ENCODE results near the gene PPFIA3. TPM values are rescaled to one million over a fixed set of nuclear protein-coding genes. Genes with fewer than 3 reads are reported as not detected.
"Not testable (repeated sequence)": the region's sequence is repeated elsewhere in the genome, so short reads cannot be mapped to it uniquely, and the experiment has no call there.

Gene PPFIA3
- total RNA-seq, 1 experiment from 2014 or later = 28.1 TPM

DNA sequence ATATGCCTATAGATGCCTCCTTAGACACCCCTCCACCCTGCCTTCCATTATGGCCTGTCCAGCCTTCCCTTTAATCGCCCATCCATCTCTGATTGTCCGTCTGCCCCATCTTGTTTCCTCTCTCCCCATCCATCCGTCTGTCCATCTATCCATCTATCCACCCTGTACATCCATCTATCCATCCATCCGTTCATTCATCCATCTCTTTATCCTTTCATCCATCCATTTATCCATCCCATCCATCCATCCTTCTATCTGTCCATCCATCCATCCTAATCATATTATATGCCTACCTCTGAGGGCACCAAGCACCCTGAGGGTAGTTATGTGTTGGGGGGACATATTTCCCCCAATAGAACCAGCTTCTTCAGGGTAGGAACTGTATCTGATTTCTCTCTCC lies 61.3 kb downstream of the PPFIA3 start (continued):
- TF ChIP-seq YY1 (IDR thresholded peaks at IDR 0.05; ENCODE audit: extremely low read depth, insufficient replicate concordance, low read depth, low read length) (no peak), EZH2 (IDR thresholded peaks at IDR 0.05) (no peak), EZH2phosphoT487 (IDR thresholded peaks at IDR 0.05; ENCODE audit: borderline replicate concordance) (no peak)
- TF ChIP-seq, protein P1, sequence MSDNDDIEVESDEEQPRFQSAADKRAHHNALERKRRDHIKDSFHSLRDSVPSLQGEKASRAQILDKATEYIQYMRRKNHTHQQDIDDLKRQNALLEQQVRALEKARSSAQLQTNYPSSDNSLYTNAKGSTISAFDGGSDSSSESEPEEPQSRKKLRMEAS (IDR thresholded peaks at IDR 0.05) = no peak

GRCh38 chr19:49182010-49182847 lies 62.9 kb downstream of the PPFIA3 start:
- H4K20me1 ChIP-seq (ENCODE audit: insufficient read depth); CTCF ChIA-PET; H3K79me2 ChIP-seq (ENCODE audit: insufficient read depth, low read length); DNase-seq (ENCODE audit: low read depth, low spot score); POLR2A ChIA-PET; H3K36me3 ChIP-seq (ENCODE audit: control insufficient read depth in 1 of 2, insufficient read depth in 2 of 2, low read length in 2 of 2); H3K27ac ChIP-seq (ENCODE audit: low read depth, low read length); H3K9ac ChIP-seq (ENCODE audit: low read length); intact Hi-C loops (cut with micrococcal nuclease); H3K4me2 ChIP-seq (ENCODE audit: low read length); ATAC-seq; H3K4me3 ChIP-seq (replicated peaks in 1 of 2; ENCODE audit: low read depth in 1 of 2, low read length in 2 of 2); H3K9me3 ChIP-seq (ENCODE audit: control insufficient read depth in 1 of 2, insufficient read depth in 1 of 2, low read depth in 1 of 2, low read length in 2 of 2); H3K27me3 ChIP-seq (ENCODE audit: insufficient read depth, low read length); RAD21 ChIA-PET (ENCODE audit: low non-redundant PET in 1 of 2, low total read pairs in 2 of 2, uncharacterized antibody in 2 of 2, unreplicated experiment in 2 of 2); H2AFZ ChIP-seq (ENCODE audit: low read depth, low read length, poor library complexity, severe bottlenecking); H3K9me2 ChIP-seq (ENCODE audit: insufficient read depth); H3K4me1 ChIP-seq (ENCODE audit: control insufficient read depth in 1 of 2, insufficient read depth in 2 of 2, low read length in 2 of 2): not testable (repeated sequence)
- BruUV-seq (replicated peaks) = TSS peak; percentile 25

GRCh38 chr19:49182848-49183375 lies 63.6 kb downstream of the PPFIA3 start:
- Histone ChIP-seq H3K27me3 (ENCODE audit: insufficient read depth, low read length) (no peaks in the 10 kb centered on the region), H3K36me3 (ENCODE audit: control insufficient read depth in 1 of 2, insufficient read depth in 2 of 2, low read length in 2 of 2) (peaks cover 8 to 9% of the 10 kb centered on the region in 2 experiments; a peak in 3 of 4 replicates), H3K79me2 (ENCODE audit: insufficient read depth, low read length) (no peaks in the 10 kb centered on the region), H3K9me3 (ENCODE audit: control insufficient read depth in 1 of 2, insufficient read depth in 1 of 2, low read depth in 1 of 2, low read length in 2 of 2) (no peaks in the 10 kb centered on the region), H3K4me2 (ENCODE audit: low read length) (no peak overlapping the region), H2AFZ (ENCODE audit: low read depth, low read length, poor library complexity, severe bottlenecking) (no peak overlapping the region), H3K4me3 (replicated peaks in 1 of 2; ENCODE audit: low read depth in 1 of 2, low read length in 2 of 2) (no peak overlapping the region), H3K9me2 (ENCODE audit: insufficient read depth) (no peaks in the 10 kb centered on the region), H3K4me1 (ENCODE audit: control insufficient read depth in 1 of 2, insufficient read depth in 2 of 2, low read length in 2 of 2) (no peaks in the 10 kb centered on the region), H3K9ac (ENCODE audit: low read length) (no peak overlapping the region), H4K20me1 (ENCODE audit: insufficient read depth) (no peaks in the 10 kb centered on the region), H3K27ac (ENCODE audit: low read depth, low read length) (no peak overlapping the region)
- ChIA-PET CTCF (interaction anchor here (2.5 kb wide), 1 partner anchor 16 kb away, joined by 14 read pairs; no protein-coding TSS in a partner anchor), RAD21 (ENCODE audit: low non-redundant PET in 1 of 2, low total read pairs in 2 of 2, uncharacterized antibody in 2 of 2, unreplicated experiment in 2 of 2) (no interaction called here), POLR2A (no interaction called here)
- BruUV-seq (replicated peaks) = no TSS peak
- ATAC-seq (no peak), DNase-seq (ENCODE audit: low read depth, low spot score) (no peak)
- intact Hi-C loops (cut with micrococcal nuclease) = no loop called here
- TF ChIP-seq SRF (IDR thresholded peaks at IDR 0.05; ENCODE audit: low read depth) = no peak
- TF ChIP-seq, protein P1 (IDR thresholded peaks at IDR 0.05) = no peak
- TF ChIP-seq TCF7L2 (IDR thresholded peaks at IDR 0.05; ENCODE audit: borderline replicate concordance, extremely low read depth, insufficient read depth, insufficient read length) = no peak
- no peak for TF ChIP-seq SIN3A (IDR thresholded peaks at IDR 0.05; ENCODE audit: low read depth)
- TF ChIP-seq CBX3 (IDR thresholded peaks at IDR 0.05; ENCODE audit: low read depth) = no peak
- no peak for TF ChIP-seq ATF3 (IDR thresholded peaks at IDR 0.05)
- TF ChIP-seq FOSL1 (IDR thresholded peaks at IDR 0.05; ENCODE audit: low read depth) = no peak
- no peak for TF ChIP-seq RAD21 (IDR thresholded peaks at IDR 0.05; ENCODE audit: low read depth)
- TF ChIP-seq ZBTB33 (IDR thresholded peaks at IDR 0.05; ENCODE audit: extremely low read depth, insufficient replicate concordance, low read length) = no peak
- TF ChIP-seq ZFX (IDR thresholded peaks at IDR 0.05) = no peak
- no peak for TF ChIP-seq CEBPB (IDR thresholded peaks at IDR 0.05; ENCODE audit: low read depth)
- TF ChIP-seq EZH2phosphoT487 (IDR thresholded peaks at IDR 0.05; ENCODE audit: borderline replicate concordance) = no peak
